ENCODE data around the gene FCN2. TPM values are rescaled to one million over a fixed set of nuclear protein-coding genes. Genes with fewer than 3 reads are reported as not detected.

Gene FCN2
- total RNA-seq, 4 donors from 2014 or later: 0.93 to 16.5 TPM; not detected in 2

DNA sequence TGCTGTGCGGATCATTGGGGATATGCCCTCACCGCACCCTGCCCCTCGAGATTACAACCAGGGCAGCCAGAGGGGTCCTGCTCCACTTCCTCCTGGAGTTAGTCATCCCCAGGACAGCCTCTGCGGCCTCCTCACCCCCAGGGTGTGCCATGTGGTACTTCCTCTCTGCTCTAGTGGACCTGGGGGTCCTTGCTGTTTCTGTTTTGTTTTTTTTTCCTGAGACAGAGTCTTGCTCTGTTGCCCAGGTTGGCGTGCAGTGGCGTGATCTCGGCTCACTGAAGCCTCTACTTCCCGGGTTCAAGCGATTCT is 42.3 kb downstream of the FCN2 start:
- intact Hi-C loops (cut with DNase I): no loop called here
- Histone ChIP-seq H3K36me3 (no peaks in the 10 kb centered on the region), H3K4me3 (replicated peaks in 1 of 3) (no peak overlapping the region), H3K27ac (no peak overlapping the region), H3K4me1 (no peaks in the 10 kb centered on the region), H3K9me3 (no peaks in the 10 kb centered on the region), H3K27me3 (no peaks in the 10 kb centered on the region)
- 76 to 85% methylated on average over 7 to 9 of the region's 9 CpGs for WGBS, 2 donors
- TF ChIP-seq, protein P1, sequence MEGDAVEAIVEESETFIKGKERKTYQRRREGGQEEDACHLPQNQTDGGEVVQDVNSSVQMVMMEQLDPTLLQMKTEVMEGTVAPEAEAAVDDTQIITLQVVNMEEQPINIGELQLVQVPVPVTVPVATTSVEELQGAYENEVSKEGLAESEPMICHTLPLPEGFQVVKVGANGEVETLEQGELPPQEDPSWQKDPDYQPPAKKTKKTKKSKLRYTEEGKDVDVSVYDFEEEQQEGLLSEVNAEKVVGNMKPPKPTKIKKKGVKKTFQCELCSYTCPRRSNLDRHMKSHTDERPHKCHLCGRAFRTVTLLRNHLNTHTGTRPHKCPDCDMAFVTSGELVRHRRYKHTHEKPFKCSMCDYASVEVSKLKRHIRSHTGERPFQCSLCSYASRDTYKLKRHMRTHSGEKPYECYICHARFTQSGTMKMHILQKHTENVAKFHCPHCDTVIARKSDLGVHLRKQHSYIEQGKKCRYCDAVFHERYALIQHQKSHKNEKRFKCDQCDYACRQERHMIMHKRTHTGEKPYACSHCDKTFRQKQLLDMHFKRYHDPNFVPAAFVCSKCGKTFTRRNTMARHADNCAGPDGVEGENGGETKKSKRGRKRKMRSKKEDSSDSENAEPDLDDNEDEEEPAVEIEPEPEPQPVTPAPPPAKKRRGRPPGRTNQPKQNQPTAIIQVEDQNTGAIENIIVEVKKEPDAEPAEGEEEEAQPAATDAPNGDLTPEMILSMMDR (IDR thresholded peaks at IDR 0.05): no peak
- TF ChIP-seq POLR2A (IDR thresholded peaks at IDR 0.05): no peak
- DNase-seq: no peak

DNA sequence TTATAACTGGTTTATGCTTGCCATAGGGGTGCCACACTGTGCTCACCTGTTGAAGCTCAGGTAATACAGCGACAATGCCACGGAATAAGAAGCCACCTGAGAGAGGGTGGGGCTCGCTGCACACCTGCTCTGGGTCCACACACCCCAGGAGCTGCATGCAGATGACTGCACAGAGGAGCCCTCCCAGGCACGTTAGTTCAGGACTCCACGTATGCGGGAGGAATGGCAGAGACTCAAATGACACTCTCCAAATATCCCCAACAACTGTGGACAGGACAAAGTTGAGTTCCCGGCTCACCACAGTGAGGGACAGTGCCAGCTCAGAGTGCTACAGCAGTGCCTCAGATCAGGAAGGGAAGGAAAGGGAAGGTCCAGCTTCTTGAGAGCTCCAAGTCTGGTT is 42.9 kb downstream of the FCN2 start:
- Histone ChIP-seq H3K4me1 (no peaks in the 10 kb centered on the region), H3K27me3 (no peaks in the 10 kb centered on the region), H3K27ac (no peak overlapping the region), H3K4me3 (replicated peaks in 1 of 3) (no peak overlapping the region), H3K36me3 (no peaks in the 10 kb centered on the region), H3K9me3 (no peaks in the 10 kb centered on the region)
- WGBS, 2 donors: 72 to 75% methylated on average over 7 of the region's 7 CpGs
- intact Hi-C loops (cut with DNase I): no loop called here
- DNase-seq: no peak
- TF ChIP-seq, protein P1 (IDR thresholded peaks at IDR 0.05): no peak
- no peak for TF ChIP-seq POLR2A (IDR thresholded peaks at IDR 0.05)

- Histone ChIP-seq H3K4me1 (no peaks in the 10 kb centered on the region), H3K36me3 (no peaks in the 10 kb centered on the region), H3K27me3 (no peaks in the 10 kb centered on the region), H3K27ac (no peak overlapping the region), H3K4me3 (replicated peaks in 1 of 3) (no peak overlapping the region), H3K9me3 (no peaks in the 10 kb centered on the region)
- intact Hi-C loops (cut with DNase I): no loop called here
- DNase-seq: no peak
- no peak for TF ChIP-seq POLR2A (IDR thresholded peaks at IDR 0.05)
- TF ChIP-seq, protein P1 (IDR thresholded peaks at IDR 0.05): no peak
- 93% methylated on average over 7 of the region's 7 CpGs for WGBS, 2 donors
Observed at GRCh38 chr9:134925011-134925511, 44.5 kb downstream of the FCN2 start.

GRCh38 chr9:134928436-134929192 is 48.0 kb downstream of the FCN2 start:
- no peak overlapping the region for H3K4me3 ChIP-seq (replicated peaks in 1 of 3)
- no peaks in the 10 kb centered on the region for H3K36me3 ChIP-seq
- TF ChIP-seq, protein P1 (IDR thresholded peaks at IDR 0.05): no peak
- H3K9me3 ChIP-seq: no peaks in the 10 kb centered on the region
- H3K27me3 ChIP-seq: no peaks in the 10 kb centered on the region
- H3K4me1 ChIP-seq: no peaks in the 10 kb centered on the region
- no peak for DNase-seq
- intact Hi-C loops (cut with DNase I): no loop called here
- 72 to 74% methylated on average over 11 to 13 of the region's 15 CpGs for WGBS, 2 donors
- H3K27ac ChIP-seq: no peak overlapping the region
